Measurements from ENCODE around the gene ZSCAN5B.

The ZSCAN5B gene

GRCh38 chr19:56144376-56144775, 53.2 kb downstream of the ZSCAN5B start:
- DNase-seq = no peak
- ATAC-seq = no peak

- ATAC-seq = no peak
- DNase-seq = no peak
Observed at GRCh38 chr19:56142897-56143434, 54.6 kb downstream of the ZSCAN5B start.

GRCh38 chr19:56142087-56142787, 55.3 kb downstream of the ZSCAN5B start:
- no peak for DNase-seq

GRCh38 chr19:56141417-56141993, 56.1 kb downstream of the ZSCAN5B start:
- ATAC-seq = no peak
- DNase-seq = peak; percentile 41

More at GRCh38 chr19:56142087-56142787, 55.3 kb downstream of the ZSCAN5B start:
- no peak for ATAC-seq

GRCh38 chr19:56140583-56141416, 56.8 kb downstream of the ZSCAN5B start, which contains the start of gene ZNF444:
Gene ZNF444 (plus strand): TSS chr19:56141287. CDS start chr19:56146912, 5,625 bp downstream.
- ATAC-seq (peak; percentile 95), DNase-seq (peak; percentile 97)

DNA sequence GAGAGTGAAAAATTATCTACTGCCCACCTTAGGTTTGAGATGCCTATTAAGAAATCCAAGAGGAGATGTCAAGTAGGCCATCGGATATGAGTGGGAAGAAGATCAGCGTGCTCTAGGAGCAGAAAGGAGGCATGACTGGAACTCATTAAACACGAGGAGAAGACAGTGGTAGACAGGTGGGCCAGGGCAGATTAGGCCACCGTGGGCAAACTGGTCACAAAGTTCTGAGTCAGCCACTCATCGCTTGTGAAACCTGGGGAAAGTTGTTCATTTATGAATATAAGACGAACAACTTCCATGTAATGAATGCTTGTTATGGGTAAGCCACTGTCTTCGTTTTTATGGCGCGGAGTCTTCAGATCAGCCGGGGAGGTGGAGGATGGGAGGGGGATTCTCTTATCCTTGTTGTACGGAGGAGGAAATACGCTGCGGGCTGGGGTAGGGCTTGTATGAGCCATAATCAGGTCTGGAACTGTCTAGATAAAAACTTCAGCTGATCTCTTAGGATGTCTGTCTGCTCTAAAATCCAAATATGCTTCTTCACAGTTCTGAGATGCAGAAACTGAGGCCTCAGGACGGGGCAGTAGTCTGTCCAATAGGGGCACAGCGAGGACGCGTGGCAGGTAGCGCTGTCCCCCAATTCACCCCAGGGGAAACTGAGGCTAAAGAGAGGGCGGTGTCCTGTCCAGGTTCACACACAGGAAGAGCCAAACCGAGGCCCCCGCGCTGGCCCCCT, 57.6 kb downstream of the ZSCAN5B start:
- ATAC-seq (no peak), DNase-seq (peak; percentile 30)
